HCT116 (cell line): Measurements from ENCODE around the gene CTNNA1. TPM values are rescaled to one million over a fixed set of nuclear protein-coding genes. Genes with fewer than 3 reads are reported as not detected.

Source experiments
- ATAC-seq: fragments of 200-7000 bp; cut with Tn5 transposase; 2 replicates; pipeline ENCODE4 v1.9.1; 2020; ENCODE audit warnings: mild to moderate bottlenecking, moderate library complexity
- BruUV-seq: library from RNA; stranded (reverse); fragments of 400-500 nt; replicated peaks from 2 replicates; lab custom pipeline; 2021; lab: Mats Ljungman, UMichigan
- CTCF ChIA-PET: fragments of 300-600 bp; sonication (Branson Sonifier 250); formaldehyde crosslinking; loops from one replicate; lab custom pipeline; 2021; ENCODE audit warnings: antibody characterized with exemption; lab: Charles Lee
- POLR2A ChIA-PET: fragments of 300-600, 350-600 bp; sonication (Branson Sonifier 250); formaldehyde crosslinking; loops from one replicate; lab custom pipeline; 2021; ENCODE audit warnings: antibody characterized with exemption; lab: Charles Lee
- RAD21 ChIA-PET, 2 experiments: fragments of 300-600 bp; sonication (Branson Sonifier 250); formaldehyde crosslinking; loops; one replicate each; lab custom pipeline; 2023; ENCODE audit warnings: low total read pairs in 2 of 2; ENCODE audit not compliant: uncharacterized antibody in 2 of 2, unreplicated experiment in 2 of 2, low non-redundant PET in 1 of 2; lab: Charles Lee
- DNase-seq: peaks from one replicate; pipeline ENCODE4 v3.0.0-alpha.2; 2010; ENCODE audit warnings: low read depth, low spot score
- H2AFZ ChIP-seq: fragments of 200-600 bp; shearing (Covaris generic), sonication (generic); 2 replicates; pipeline ENCODE4 v1.6.1; 2017; ENCODE audit warnings: low read depth, mixed run types, mixed read lengths, antibody characterized with exemption, low read length; ENCODE audit not compliant: poor library complexity, severe bottlenecking
- H3K27ac ChIP-seq: 2 replicates; pipeline ENCODE4 v1.5.1; 2012; ENCODE audit warnings: low read depth, low read length
- H3K27me3 ChIP-seq: fragments of 200-600 bp; sonication (generic); 2 replicates; pipeline ENCODE4 v1.6.1; 2016; ENCODE audit warnings: mixed run types, low read length, mixed read lengths; ENCODE audit not compliant: insufficient read depth
- H3K36me3 ChIP-seq, 2 experiments: fragments of 200-500 bp in 1 of 2; fragments of 200-600 bp in 1 of 2; sonication (Bioruptor generic) in 1 of 2; sonication (generic) in 1 of 2; 2 replicates each; pipeline versions ENCODE4 v1.5.1 to v1.6.1; 2014 to 2016; ENCODE audit warnings: low read length in 2 of 2, inconsistent platforms in 1 of 2, mixed read lengths in 1 of 2, mixed run types in 1 of 2; ENCODE audit not compliant: insufficient read depth in 2 of 2, control insufficient read depth in 1 of 2
- H3K4me1 ChIP-seq, 2 experiments: fragments of 200-600 bp in 1 of 2; sonication (generic) in 1 of 2; 2 replicates each; pipeline versions ENCODE4 v1.5.1 to v1.6.1; 2012 to 2017; ENCODE audit warnings: low read length in 2 of 2, inconsistent platforms in 1 of 2, mild to moderate bottlenecking in 1 of 2, mixed read lengths in 1 of 2, mixed run types in 1 of 2, moderate library complexity in 1 of 2; ENCODE audit not compliant: insufficient read depth in 2 of 2, control insufficient read depth in 1 of 2
- H3K4me2 ChIP-seq: fragments of 200-600 bp; sonication (generic); 2 replicates; pipeline ENCODE4 v1.6.1; 2017; ENCODE audit warnings: mixed run types, low read length, mixed read lengths
- H3K4me3 ChIP-seq, 2 experiments: fragments of 200-600 bp in 1 of 2; sonication (generic) in 1 of 2; replicated peaks in 1 of 2; 2 replicates each; pipeline ENCODE4 v1.5.1; 2011 to 2016; ENCODE audit warnings: low read length in 2 of 2, control low read depth in 1 of 2, low read depth in 1 of 2, mild to moderate bottlenecking in 1 of 2, mixed read lengths in 1 of 2, mixed run types in 1 of 2
- H3K79me2 ChIP-seq: fragments of 200-600 bp; sonication (generic); 2 replicates; pipeline ENCODE4 v1.6.1; 2017; ENCODE audit warnings: mild to moderate bottlenecking, mixed run types, low read length, moderate library complexity, mixed read lengths; ENCODE audit not compliant: insufficient read depth
- H3K9ac ChIP-seq: fragments of 200-600 bp; sonication (generic); 2 replicates; pipeline ENCODE4 v1.6.1; 2016; ENCODE audit warnings: low read length, mixed read lengths
- H3K9me2 ChIP-seq: fragments of 200-600 bp; sonication (generic), shearing (Covaris generic); 2 replicates; pipeline ENCODE4 v1.6.1; 2017; ENCODE audit warnings: mixed run types, mild to moderate bottlenecking, moderate library complexity; ENCODE audit not compliant: insufficient read depth
- H3K9me3 ChIP-seq, 2 experiments: fragments of 200-500 bp in 1 of 2; fragments of 200-600 bp in 1 of 2; sonication (Bioruptor generic) in 1 of 2; sonication (generic) in 1 of 2; 2 replicates each; pipeline ENCODE4 v1.6.1; 2014 to 2017; ENCODE audit warnings: low read length in 2 of 2, mixed read lengths in 2 of 2, inconsistent platforms in 1 of 2, low read depth in 1 of 2, mild to moderate bottlenecking in 1 of 2, mixed run types in 1 of 2, moderate library complexity in 1 of 2; ENCODE audit not compliant: control insufficient read depth in 1 of 2, insufficient read depth in 1 of 2
- H4K20me1 ChIP-seq: fragments of 200-600 bp; sonication (generic), shearing (Covaris generic); 2 replicates; pipeline ENCODE4 v1.6.1; 2017; ENCODE audit warnings: mixed run types, mild to moderate bottlenecking, moderate library complexity; ENCODE audit not compliant: insufficient read depth
- EGR1 ChIP-seq: IDR thresholded peaks from 2 replicates; pipeline ENCODE4 v1.6.1; 2012; ENCODE audit warnings: low read depth
- FOSL1 ChIP-seq: IDR thresholded peaks from 2 replicates; pipeline ENCODE4 v1.6.1; 2012; ENCODE audit warnings: low read depth
- JUND ChIP-seq: IDR thresholded peaks from 2 replicates; pipeline ENCODE4 v1.6.1; 2012
- POLR2A ChIP-seq: IDR thresholded peaks from 2 replicates; pipeline ENCODE4 v1.7.0; 2011; ENCODE audit warnings: borderline replicate concordance; ENCODE audit not compliant: insufficient read depth, insufficient read length; ENCODE audit errors: extremely low read depth
- POLR2AphosphoS5 ChIP-seq: IDR thresholded peaks from 2 replicates; pipeline ENCODE4 v1.6.1; 2011; ENCODE audit warnings: mild to moderate bottlenecking, low read depth, low read length, moderate library complexity
- SIN3A ChIP-seq: IDR thresholded peaks from 2 replicates; pipeline ENCODE4 v1.6.1; 2012; ENCODE audit warnings: low read depth
- SP1 ChIP-seq: IDR thresholded peaks from 2 replicates; pipeline ENCODE4 v1.6.1; 2012; ENCODE audit warnings: low read depth
- intact Hi-C: fragments of 100-400 bp; cut with micrococcal nuclease; formaldehyde crosslinking; loops from 2 replicates; pipeline ENCODE4 v1.10.0; 2022
- total RNA-seq: library from RNA; stranded (reverse); gene quantifications from one replicate; pipeline ENCODE4 v1.2.1, GENCODE V29; 2021; ENCODE audit not compliant: unreplicated experiment
- TF ChIP-seq, protein P1 (sequence below): IDR thresholded peaks from 2 replicates; pipeline ENCODE4 v1.6.1; 2012; ENCODE audit warnings: low read depth
- TF ChIP-seq, protein P2 (sequence below), 3 experiments: fragments of 200-600 bp in 1 of 3; sonication (generic) in 1 of 3; IDR thresholded peaks in 2 of 3; conservative IDR thresholded peaks in 1 of 3; 2 replicates each; pipeline ENCODE4 v1.5.1; 2012 to 2017; ENCODE audit warnings: low read depth in 2 of 3, low read length in 2 of 3, antibody characterized with exemption in 1 of 3, borderline replicate concordance in 1 of 3, control low read depth in 1 of 3, mild to moderate bottlenecking in 1 of 3, mixed read lengths in 1 of 3, mixed run types in 1 of 3, moderate library complexity in 1 of 3; ENCODE audit not compliant: insufficient read depth in 1 of 3

CTNNA1 gene
- total RNA-seq, 1 experiment from 2014 or later = 313 TPM

- no peaks in the 10 kb centered on the region for H3K9me3 ChIP-seq
- RAD21 ChIA-PET = no interaction called here
These were observed 171.9 kb downstream of the CTNNA1 start for GRCh38 chr5:138925090-138925635.

More at GRCh38 chr5:138925090-138925635, 171.9 kb downstream of the CTNNA1 start:
- BruUV-seq = no TSS peak
- Histone ChIP-seq H3K27ac (no peak overlapping the region), H3K36me3 (peaks cover 17 to 27% of the 10 kb centered on the region in 2 experiments), H3K9ac (no peak overlapping the region), H3K9me2 (no peaks in the 10 kb centered on the region), H3K4me3 (no peak overlapping the region), H3K27me3 (no peaks in the 10 kb centered on the region)
- ChIA-PET POLR2A (interaction anchor here (1.0 kb wide), 1 partner anchor 15 kb away, joined by 4 read pairs; no protein-coding TSS in a partner anchor), CTCF (no interaction called here)
- ATAC-seq (no peak), DNase-seq (no peak)
- no peak for TF ChIP-seq FOSL1
- no peak for TF ChIP-seq POLR2A
- TF ChIP-seq, protein P1, sequence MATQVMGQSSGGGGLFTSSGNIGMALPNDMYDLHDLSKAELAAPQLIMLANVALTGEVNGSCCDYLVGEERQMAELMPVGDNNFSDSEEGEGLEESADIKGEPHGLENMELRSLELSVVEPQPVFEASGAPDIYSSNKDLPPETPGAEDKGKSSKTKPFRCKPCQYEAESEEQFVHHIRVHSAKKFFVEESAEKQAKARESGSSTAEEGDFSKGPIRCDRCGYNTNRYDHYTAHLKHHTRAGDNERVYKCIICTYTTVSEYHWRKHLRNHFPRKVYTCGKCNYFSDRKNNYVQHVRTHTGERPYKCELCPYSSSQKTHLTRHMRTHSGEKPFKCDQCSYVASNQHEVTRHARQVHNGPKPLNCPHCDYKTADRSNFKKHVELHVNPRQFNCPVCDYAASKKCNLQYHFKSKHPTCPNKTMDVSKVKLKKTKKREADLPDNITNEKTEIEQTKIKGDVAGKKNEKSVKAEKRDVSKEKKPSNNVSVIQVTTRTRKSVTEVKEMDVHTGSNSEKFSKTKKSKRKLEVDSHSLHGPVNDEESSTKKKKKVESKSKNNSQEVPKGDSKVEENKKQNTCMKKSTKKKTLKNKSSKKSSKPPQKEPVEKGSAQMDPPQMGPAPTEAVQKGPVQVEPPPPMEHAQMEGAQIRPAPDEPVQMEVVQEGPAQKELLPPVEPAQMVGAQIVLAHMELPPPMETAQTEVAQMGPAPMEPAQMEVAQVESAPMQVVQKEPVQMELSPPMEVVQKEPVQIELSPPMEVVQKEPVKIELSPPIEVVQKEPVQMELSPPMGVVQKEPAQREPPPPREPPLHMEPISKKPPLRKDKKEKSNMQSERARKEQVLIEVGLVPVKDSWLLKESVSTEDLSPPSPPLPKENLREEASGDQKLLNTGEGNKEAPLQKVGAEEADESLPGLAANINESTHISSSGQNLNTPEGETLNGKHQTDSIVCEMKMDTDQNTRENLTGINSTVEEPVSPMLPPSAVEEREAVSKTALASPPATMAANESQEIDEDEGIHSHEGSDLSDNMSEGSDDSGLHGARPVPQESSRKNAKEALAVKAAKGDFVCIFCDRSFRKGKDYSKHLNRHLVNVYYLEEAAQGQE = no peak
- no peak for TF ChIP-seq JUND
- no peak for TF ChIP-seq POLR2AphosphoS5
- TF ChIP-seq, protein P2, sequence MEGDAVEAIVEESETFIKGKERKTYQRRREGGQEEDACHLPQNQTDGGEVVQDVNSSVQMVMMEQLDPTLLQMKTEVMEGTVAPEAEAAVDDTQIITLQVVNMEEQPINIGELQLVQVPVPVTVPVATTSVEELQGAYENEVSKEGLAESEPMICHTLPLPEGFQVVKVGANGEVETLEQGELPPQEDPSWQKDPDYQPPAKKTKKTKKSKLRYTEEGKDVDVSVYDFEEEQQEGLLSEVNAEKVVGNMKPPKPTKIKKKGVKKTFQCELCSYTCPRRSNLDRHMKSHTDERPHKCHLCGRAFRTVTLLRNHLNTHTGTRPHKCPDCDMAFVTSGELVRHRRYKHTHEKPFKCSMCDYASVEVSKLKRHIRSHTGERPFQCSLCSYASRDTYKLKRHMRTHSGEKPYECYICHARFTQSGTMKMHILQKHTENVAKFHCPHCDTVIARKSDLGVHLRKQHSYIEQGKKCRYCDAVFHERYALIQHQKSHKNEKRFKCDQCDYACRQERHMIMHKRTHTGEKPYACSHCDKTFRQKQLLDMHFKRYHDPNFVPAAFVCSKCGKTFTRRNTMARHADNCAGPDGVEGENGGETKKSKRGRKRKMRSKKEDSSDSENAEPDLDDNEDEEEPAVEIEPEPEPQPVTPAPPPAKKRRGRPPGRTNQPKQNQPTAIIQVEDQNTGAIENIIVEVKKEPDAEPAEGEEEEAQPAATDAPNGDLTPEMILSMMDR (IDR thresholded peaks at IDR 0.05 in 2 of 3, conservative IDR thresholded peaks at IDR 0.05 in 1 of 3; ENCODE audit: borderline replicate concordance in 1 of 3, insufficient read depth in 1 of 3, low read depth in 2 of 3, low read length in 2 of 3) = no peak
- no peak for TF ChIP-seq EGR1
- TF ChIP-seq SIN3A = no peak
- TF ChIP-seq SP1 = no peak
- TF ChIP-seq, all 23 proteins: peak for 0
- Histone ChIP-seq H3K4me2 (no peak overlapping the region), H4K20me1 (no peaks in the 10 kb centered on the region; the same call in 1 of the 2 replicates), H2AFZ (no peak overlapping the region), H3K4me1 (peaks cover 0 to 6% of the 10 kb centered on the region in 2 experiments; a peak in 1 of 4 replicates), H3K79me2 (no peaks in the 10 kb centered on the region)
- intact Hi-C loops = no loop called here
